Neutrophil (primary cell): ENCODE data around the gene YY1.

Experiments
- H3K27ac ChIP-seq: fragments of 200-600 bp; sonication (generic); 2 replicates; pipeline ENCODE4 v1.5.1; 2016; ENCODE audit warnings: mild to moderate bottlenecking, moderate library complexity
- H3K27me3 ChIP-seq: fragments of 200-600 bp; sonication (generic); 2 replicates; pipeline ENCODE4 v1.6.0; 2016; ENCODE audit warnings: mild to moderate bottlenecking
- H3K36me3 ChIP-seq: fragments of 200-600 bp; sonication (generic); 2 replicates; pipeline ENCODE4 v1.5.1; 2017
- H3K4me1 ChIP-seq, 2 experiments: fragments of 200-600 bp in 1 of 2; sonication (generic) in 1 of 2; 1 replicate in 1 of 2; 2 replicates in 1 of 2; pipeline versions ENCODE4 v1.5.1 to v1.6.1; 2013 to 2016; ENCODE audit warnings: low read depth in 1 of 2, low read length in 1 of 2, mild to moderate bottlenecking in 1 of 2, moderate library complexity in 1 of 2; ENCODE audit not compliant: control insufficient read depth in 1 of 2, insufficient read depth in 1 of 2
- H3K4me3 ChIP-seq, 2 experiments: fragments of 200-600 bp in 1 of 2; sonication (generic) in 1 of 2; 1 replicate in 1 of 2; 2 replicates in 1 of 2; pipeline ENCODE4 v1.5.1; 2013 to 2016; ENCODE audit warnings: low read depth in 1 of 2, low read length in 1 of 2, mild to moderate bottlenecking in 1 of 2, moderate library complexity in 1 of 2
- H3K9me3 ChIP-seq: fragments of 200-600 bp; sonication (generic); 2 replicates; pipeline ENCODE4 v1.5.1; 2016
- CTCF ChIP-seq: fragments of 200-600 bp; sonication (generic); IDR thresholded peaks from 2 replicates; pipeline ENCODE4 v1.5.1; 2016; ENCODE audit warnings: antibody characterized with exemption

The YY1 gene

GRCh38 chr14:100238419-100239210, at the start of gene YY1:
Gene YY1 (plus strand): TSS chr14:100239144. CDS start chr14:100239245, 101 bp downstream.
- H3K4me1 ChIP-seq, result peaks cover 43 to 51% of the 10 kb centered on the region in 2 experiments
- peak; percentile 54 for TF ChIP-seq CTCF

GRCh38 chr14:100190126-100190525, 48.8 kb upstream of the YY1 start:
- no peaks in the 10 kb centered on the region for H3K27me3 ChIP-seq
- H3K27ac ChIP-seq, result no peak overlapping the region
- H3K9me3 ChIP-seq, result no peaks in the 10 kb centered on the region
- no peaks in the 10 kb centered on the region for H3K36me3 ChIP-seq
- H3K4me3 ChIP-seq, result no peak overlapping the region
- TF ChIP-seq CTCF, result no peak
- H3K4me1 ChIP-seq, result peaks cover 12 to 16% of the 10 kb centered on the region in 2 experiments

More at GRCh38 chr14:100238419-100239210, at the start of gene YY1:
- Histone ChIP-seq H3K9me3 (no peaks in the 10 kb centered on the region), H3K27me3 (no peaks in the 10 kb centered on the region), H3K4me3 (peak within 1 kb of the TSS; percentile 97 to 98), H3K36me3 (peaks cover 4% of the 10 kb centered on the region), H3K27ac (peak within 1 kb of the TSS; percentile 99)

GRCh38 chr14:100191584-100192249, 47.2 kb upstream of the YY1 start:
- TF ChIP-seq CTCF, result no peak
- Histone ChIP-seq H3K36me3 (no peaks in the 10 kb centered on the region), H3K27ac (no peak overlapping the region), H3K27me3 (no peaks in the 10 kb centered on the region), H3K9me3 (no peaks in the 10 kb centered on the region), H3K4me3 (peak overlapping the region in 1 of 2 experiments; percentile 71), H3K4me1 (peaks cover 12 to 16% of the 10 kb centered on the region in 2 experiments)

- no peaks in the 10 kb centered on the region for H3K27me3 ChIP-seq
- H3K9me3 ChIP-seq, result no peaks in the 10 kb centered on the region
- peaks cover 12 to 16% of the 10 kb centered on the region in 2 experiments for H3K4me1 ChIP-seq
- no peaks in the 10 kb centered on the region for H3K36me3 ChIP-seq
- H3K4me3 ChIP-seq, result peak overlapping the region; percentile 65 to 71
- peak overlapping the region; percentile 86 for H3K27ac ChIP-seq
- TF ChIP-seq CTCF, result no peak
These were observed 46.7 kb upstream of the YY1 start for GRCh38 chr14:100192250-100192671.

- H3K9me3 ChIP-seq, result no peaks in the 10 kb centered on the region
- H3K27me3 ChIP-seq, result no peaks in the 10 kb centered on the region
- no peaks in the 10 kb centered on the region for H3K36me3 ChIP-seq
- peak; percentile 99 for TF ChIP-seq CTCF
- H3K4me3 ChIP-seq, result peak overlapping the region; percentile 65 to 71
- peak overlapping the region; percentile 86 for H3K27ac ChIP-seq
- H3K4me1 ChIP-seq, result peaks cover 12 to 16% of the 10 kb centered on the region in 2 experiments
These were observed 46.1 kb upstream of the YY1 start for GRCh38 chr14:100192672-100193416.
